ENCODE results near the gene RBP3. TPM values are rescaled to one million over a fixed set of nuclear protein-coding genes. Genes with fewer than 3 reads are reported as not detected.

Gene RBP3
- total and polyA plus RNA-seq, 12 donors = 0.11 TPM; not detected in 11

- 94 to 96% (median 96%) methylated on average over 28 to 30 of the region's 30 CpGs for WGBS, 4 donors
- Histone ChIP-seq H3K4me3 (no peak overlapping the region), H3K36me3 (replicated peaks in 1 of 2) (no peaks in the 10 kb centered on the region), H3K27me3 (no peaks in the 10 kb centered on the region), H3K27ac (no peak overlapping the region), H3K4me1 (replicated peaks in 1 of 2) (peaks cover 0 to 14% of the 10 kb centered on the region in 2 donors), H3K9me3 (replicated peaks in 1 of 3) (no peaks in the 10 kb centered on the region)
- TF ChIP-seq POLR2A (IDR thresholded peaks at IDR 0.05) (no peak), CTCF (IDR thresholded peaks at IDR 0.05) (no peak)
- intact Hi-C loops (cut with DNase I) = no loop called here
- no peak for DNase-seq
These were observed 22.6 kb upstream of the RBP3 start for GRCh38 chr10:47325303-47326291.

GRCh38 chr10:47326306-47326926 is 21.7 kb upstream of the RBP3 start:
- TF ChIP-seq CTCF (IDR thresholded peaks at IDR 0.05) (no peak), POLR2A (IDR thresholded peaks at IDR 0.05) (no peak)
- Histone ChIP-seq H3K27ac (no peak overlapping the region), H3K9me3 (replicated peaks in 1 of 3) (no peaks in the 10 kb centered on the region), H3K36me3 (replicated peaks in 1 of 2) (no peaks in the 10 kb centered on the region), H3K4me3 (no peak overlapping the region), H3K27me3 (no peaks in the 10 kb centered on the region), H3K4me1 (replicated peaks in 1 of 2) (peaks cover 0 to 14% of the 10 kb centered on the region in 2 donors)
- DNase-seq = no peak
- intact Hi-C loops (cut with DNase I) = no loop called here
- WGBS, 4 donors = 80 to 86% (median 82%) methylated on average over 3 to 5 of the region's 5 CpGs

GRCh38 chr10:47326927-47327330 is 21.2 kb upstream of the RBP3 start:
- no peaks in the 10 kb centered on the region for H3K9me3 ChIP-seq (replicated peaks in 1 of 3)

More at GRCh38 chr10:47326927-47327330, 21.2 kb upstream of the RBP3 start:
- peaks cover 0 to 15% of the 10 kb centered on the region in 2 donors for H3K4me1 ChIP-seq (replicated peaks in 1 of 2)
- no peaks in the 10 kb centered on the region for H3K36me3 ChIP-seq (replicated peaks in 1 of 2)
- H3K4me3 ChIP-seq = no peak overlapping the region
- H3K27me3 ChIP-seq = no peaks in the 10 kb centered on the region
- TF ChIP-seq POLR2A (IDR thresholded peaks at IDR 0.05) (no peak), CTCF (IDR thresholded peaks at IDR 0.05) (no peak)
- intact Hi-C loops (cut with DNase I) = no loop called here
- H3K27ac ChIP-seq = no peak overlapping the region
- 86 to 92% (median 89%) methylated on average over 7 to 11 of the region's 11 CpGs for WGBS, 4 donors
- no peak for DNase-seq

Measured in adrenal gland (tissue), 12 donors.